NCI-H1105 (cell line): ENCODE measurements around the gene PREX1.
"Not testable (repeated sequence)": the region's sequence is repeated elsewhere in the genome, so short reads cannot be mapped to it uniquely, and the experiment has no call there.

Source experiments
- DNase-seq: peaks from one replicate; lab custom pipeline; 2025; lab: John Stamatoyannopoulos, UW

Gene PREX1

GRCh38 chr20:48776306-48776705, 51.5 kb downstream of the PREX1 start:
- DNase-seq, result no peak

- not testable (repeated sequence) for DNase-seq
Observed at GRCh38 chr20:48775545-48775944, 52.3 kb downstream of the PREX1 start.

- no peak for DNase-seq
Observed at GRCh38 chr20:48774696-48775095, 53.1 kb downstream of the PREX1 start.

GRCh38 chr20:48773837-48774418, 53.9 kb downstream of the PREX1 start:
- no peak for DNase-seq

GRCh38 chr20:48772183-48772976, 55.4 kb downstream of the PREX1 start:
- DNase-seq, result no peak

- no peak for DNase-seq
Observed at GRCh38 chr20:48771542-48771941, 56.3 kb downstream of the PREX1 start.

- DNase-seq, result no peak
Observed at GRCh38 chr20:48770700-48771442, 56.9 kb downstream of the PREX1 start.

- DNase-seq, result no peak
Observed at GRCh38 chr20:48769069-48769983, 58.5 kb downstream of the PREX1 start.

- no peak for DNase-seq
Observed at GRCh38 chr20:48766961-48767960, 60.5 kb downstream of the PREX1 start.

- DNase-seq, result no peak
Observed at GRCh38 chr20:48766205-48766604, 61.6 kb downstream of the PREX1 start.

- DNase-seq, result peak; percentile 31
Observed at GRCh38 chr20:48765359-48765758, 62.4 kb downstream of the PREX1 start.

- DNase-seq, result no peak
Observed at GRCh38 chr20:48763216-48763914, 64.4 kb downstream of the PREX1 start.

- DNase-seq, result no peak
Observed at GRCh38 chr20:48761874-48762273, 65.9 kb downstream of the PREX1 start.

GRCh38 chr20:48761023-48761785, 66.6 kb downstream of the PREX1 start:
- no peak for DNase-seq

- no peak for DNase-seq
Observed at GRCh38 chr20:48760403-48760983, 67.3 kb downstream of the PREX1 start.

- DNase-seq, result no peak
Observed at GRCh38 chr20:48759631-48760245, 68.1 kb downstream of the PREX1 start.

- no peak for DNase-seq
Observed at GRCh38 chr20:48758206-48758820, 69.5 kb downstream of the PREX1 start.

- DNase-seq, result not testable (repeated sequence)
Observed at GRCh38 chr20:48756774-48757173, 71.0 kb downstream of the PREX1 start.
